IMR-90 (cell line): Measurements from ENCODE around the gene CMIP. TPM values are rescaled to one million over a fixed set of nuclear protein-coding genes. Genes with fewer than 3 reads are reported as not detected.

Experiments used
- ATAC-seq: fragments of 200-7000 bp; cut with Tn5 transposase; 2 replicates; pipeline ENCODE4 v1.9.1; 2020; ENCODE audit warnings: low read depth, mild to moderate bottlenecking, moderate library complexity
- BruUV-seq: library from RNA; stranded (reverse); fragments of 400-500 nt; replicated peaks from 2 replicates; lab custom pipeline; 2021; lab: Mats Ljungman, UMichigan
- CTCF ChIA-PET: fragments of 300-600 bp; formaldehyde crosslinking; extraction: SDS; loops from one replicate; lab custom pipeline; 2021; ENCODE audit warnings: antibody characterized with exemption; lab: Yijun Ruan, JAX
- POLR2A ChIA-PET: fragments of 300-600 bp; sonication (Branson Sonifier 250); formaldehyde crosslinking; loops from one replicate; lab custom pipeline; 2022; ENCODE audit warnings: antibody characterized with exemption; ENCODE audit not compliant: unreplicated experiment; lab: Charles Lee
- DNase-seq: peaks from one replicate; pipeline ENCODE4 v3.0.0; 2013
- H2AFZ ChIP-seq: replicated peaks from 2 replicates; pipeline ENCODE3; 2013; ENCODE audit warnings: low read length, mild to moderate bottlenecking; ENCODE audit not compliant: poor library complexity
- H2AK5ac ChIP-seq: 2 replicates; pipeline ENCODE4 v1.6.1; 2013; ENCODE audit warnings: low read depth, low read length, inconsistent platforms
- H2AK9ac ChIP-seq: replicated peaks from 2 replicates; pipeline ENCODE3; 2013; ENCODE audit warnings: mild to moderate bottlenecking, low read depth, low read length, moderate library complexity; ENCODE audit not compliant: poor library complexity
- H2BK120ac ChIP-seq: 2 replicates; pipeline ENCODE4 v1.6.1; 2013; ENCODE audit warnings: low read depth, low read length, inconsistent platforms
- H2BK15ac ChIP-seq: 3 replicates; pipeline ENCODE4 v1.6.1; 2013; ENCODE audit warnings: low read depth, low read length, inconsistent platforms
- H2BK20ac ChIP-seq: 2 replicates; pipeline ENCODE4 v1.6.1; 2013; ENCODE audit warnings: low read depth, mild to moderate bottlenecking, inconsistent platforms, low read length, moderate library complexity
- H2BK5ac ChIP-seq: 2 replicates; pipeline ENCODE4 v1.6.1; 2013; ENCODE audit warnings: mild to moderate bottlenecking, low read depth, low read length, inconsistent platforms; ENCODE audit not compliant: poor library complexity, severe bottlenecking
- H3K14ac ChIP-seq: replicated peaks from 2 replicates; pipeline ENCODE4 v1.6.1; 2013; ENCODE audit warnings: low read depth, low read length, inconsistent platforms
- H3K18ac ChIP-seq: 2 replicates; pipeline ENCODE4 v1.6.1; 2013; ENCODE audit warnings: low read depth, low read length, control low read depth
- H3K23ac ChIP-seq: 2 replicates; pipeline ENCODE4 v1.6.1; 2013; ENCODE audit warnings: low read depth, low read length, inconsistent platforms
- H3K27ac ChIP-seq: 2 replicates; pipeline ENCODE4 v1.5.1; 2013; ENCODE audit warnings: mild to moderate bottlenecking, control low read depth, low read length; ENCODE audit not compliant: insufficient read depth
- H3K27me3 ChIP-seq: 2 replicates; pipeline ENCODE4 v1.6.1; 2013; ENCODE audit warnings: low read length; ENCODE audit not compliant: control insufficient read depth, insufficient read depth
- H3K36me3 ChIP-seq: 2 replicates; pipeline ENCODE4 v1.6.1; 2013; ENCODE audit warnings: low read length, mixed read lengths; ENCODE audit not compliant: control insufficient read depth, insufficient read depth
- H3K4ac ChIP-seq: 2 replicates; pipeline ENCODE4 v1.6.1; 2013; ENCODE audit warnings: low read depth, low read length, inconsistent platforms
- H3K4me1 ChIP-seq: 2 replicates; pipeline ENCODE4 v1.6.1; 2013; ENCODE audit warnings: low read length, mixed read lengths; ENCODE audit not compliant: control insufficient read depth, insufficient read depth
- H3K4me2 ChIP-seq: 2 replicates; pipeline ENCODE4 v1.6.1; 2013; ENCODE audit warnings: low read depth, mild to moderate bottlenecking, control low read depth, low read length, moderate library complexity
- H3K4me3 ChIP-seq: 2 replicates; pipeline ENCODE4 v1.5.1; 2013; ENCODE audit warnings: low read depth, mild to moderate bottlenecking, control low read depth, low read length, moderate library complexity; ENCODE audit not compliant: insufficient read depth
- H3K56ac ChIP-seq: 2 replicates; pipeline ENCODE4 v1.6.1; 2013; ENCODE audit warnings: low read length, inconsistent platforms; ENCODE audit not compliant: insufficient read depth; ENCODE audit errors: extremely low read depth
- H3K79me1 ChIP-seq, 2 experiments: 2 replicates each; pipeline ENCODE4 v1.6.1; 2013; ENCODE audit warnings: low read length in 2 of 2, inconsistent platforms in 1 of 2, low read depth in 1 of 2
- H3K9ac ChIP-seq: 2 replicates; pipeline ENCODE4 v1.6.1; 2013; ENCODE audit warnings: low read depth, low read length, control low read depth
- H3K9me1 ChIP-seq: 2 replicates; pipeline ENCODE4 v1.6.1; 2013; ENCODE audit warnings: low read length, inconsistent platforms; ENCODE audit not compliant: insufficient read depth
- H3K9me3 ChIP-seq: 2 replicates; pipeline ENCODE4 v1.6.1; 2013; ENCODE audit warnings: low read length; ENCODE audit not compliant: control insufficient read depth, insufficient read depth
- H4K20me1 ChIP-seq: 2 replicates; pipeline ENCODE4 v1.6.1; 2013; ENCODE audit warnings: low read length, inconsistent platforms; ENCODE audit not compliant: insufficient read depth
- H4K5ac ChIP-seq: 2 replicates; pipeline ENCODE4 v1.6.1; 2013; ENCODE audit warnings: mild to moderate bottlenecking, low read depth, low read length, control low read depth
- H4K8ac ChIP-seq, 2 experiments: 2 replicates each; pipeline ENCODE4 v1.6.1; 2013; ENCODE audit warnings: low read depth in 2 of 2, low read length in 2 of 2, control low read depth in 1 of 2, inconsistent platforms in 1 of 2
- H4K91ac ChIP-seq: 2 replicates; pipeline ENCODE4 v1.6.1; 2013; ENCODE audit warnings: low read depth, low read length, inconsistent platforms; ENCODE audit not compliant: insufficient read depth
- BHLHE40 ChIP-seq: fragments of 150-350 bp; IDR thresholded peaks from 2 replicates; pipeline ENCODE4 v1.6.1; 2016; ENCODE audit warnings: mild to moderate bottlenecking, low read depth, low read length
- CEBPB ChIP-seq: IDR thresholded peaks from 2 replicates; pipeline ENCODE4 v1.6.1; 2012; ENCODE audit warnings: low read depth, low read length, improper control_type of control experiment
- CHD1 ChIP-seq: IDR thresholded peaks from 2 replicates; pipeline ENCODE4 v1.6.1; 2012; ENCODE audit warnings: low read depth, low read length, improper control_type of control experiment
- FOS ChIP-seq: fragments of 150-350 bp; IDR thresholded peaks from 2 replicates; pipeline ENCODE4 v1.6.1; 2016; ENCODE audit warnings: low read depth, low read length
- MAFK ChIP-seq: IDR thresholded peaks from 2 replicates; pipeline ENCODE4 v1.6.1; 2012; ENCODE audit warnings: low read depth, low read length, improper control_type of control experiment
- MAZ ChIP-seq: IDR thresholded peaks from 2 replicates; pipeline ENCODE4 v1.6.1; 2012; ENCODE audit warnings: low read depth, mild to moderate bottlenecking, low read length, improper control_type of control experiment, moderate library complexity, borderline replicate concordance
- MXI1 ChIP-seq: IDR thresholded peaks from 2 replicates; pipeline ENCODE4 v1.6.1; 2012; ENCODE audit warnings: low read depth, mild to moderate bottlenecking, low read length, moderate library complexity, borderline replicate concordance
- NFE2L2 ChIP-seq: fragments of 150-350 bp; IDR thresholded peaks from 2 replicates; pipeline ENCODE4 v1.6.1; 2016; ENCODE audit warnings: low read depth, mild to moderate bottlenecking, low read length
- POLR2A ChIP-seq: IDR thresholded peaks from 2 replicates; pipeline ENCODE4 v1.6.1; 2012; ENCODE audit warnings: mild to moderate bottlenecking, low read depth, low read length
- RAD21 ChIP-seq: IDR thresholded peaks from 2 replicates; pipeline ENCODE4 v1.6.1; 2012; ENCODE audit warnings: low read length, improper control_type of control experiment
- RCOR1 ChIP-seq: IDR thresholded peaks from 2 replicates; pipeline ENCODE4 v1.6.1; 2012; ENCODE audit warnings: mild to moderate bottlenecking, low read length, improper control_type of control experiment; ENCODE audit not compliant: insufficient replicate concordance
- RFX5 ChIP-seq: IDR thresholded peaks from 2 replicates; pipeline ENCODE4 v1.8.0; 2012; ENCODE audit warnings: low read depth, mild to moderate bottlenecking, low read length, moderate library complexity
- SMC3 ChIP-seq: fragments of 150-350 bp; IDR thresholded peaks from 2 replicates; pipeline ENCODE4 v1.6.1; 2016; ENCODE audit warnings: low read depth, mild to moderate bottlenecking, antibody characterized with exemption, low read length, moderate library complexity
- WGBS, 2 experiments: methylation state at CpG; one replicate each; pipeline versions ENCODE4 v1.1.5 to v1.1.7; 2013; ENCODE audit warnings: missing lambda C conversion rate in 2 of 2; ENCODE audit not compliant: insufficient read length in 1 of 2; ENCODE audit errors: extremely low coverage in 2 of 2; 5-methylcytosine and 5-hydroxymethylcytosine counted together
- dilution Hi-C: fragments of 300-500 bp; cut with HindIII; formaldehyde crosslinking; loops from one replicate; pipeline ENCODE4 v1.14.3; 2018; ENCODE audit warnings: low sequenced_read_pairs; ENCODE audit not compliant: unreplicated experiment
- in situ Hi-C: fragments of 300-500 bp; cut with MboI; formaldehyde crosslinking; loops from 3 replicates; pipeline ENCODE4 v1.14.3; 2019; ENCODE audit warnings: low sequenced_read_pairs, inconsistent platforms, mixed read lengths
- intact Hi-C: fragments of 100-400 bp; cut with micrococcal nuclease; formaldehyde crosslinking; loops from 2 replicates; pipeline ENCODE4 v1.10.0; 2022
- polyA plus RNA-seq, 3 experiments: library from polyadenylated mRNA; depleted of rRNA; stranded (reverse); fragments of >200 nt; gene quantifications; 2 replicates each; pipeline ENCODE4 v1.2.3, GENCODE V29; 2012; ENCODE audit warnings: low replicate concordance in 1 of 3
- total RNA-seq: library from RNA; depleted of rRNA; stranded (reverse); fragments of >200 nt; gene quantifications from 2 replicates; pipeline ENCODE4 v1.2.3, GENCODE V29; 2012
- TF ChIP-seq, protein P1 (sequence below): fragments of 150-350 bp; IDR thresholded peaks from 2 replicates; pipeline ENCODE4 v1.6.1; 2016; ENCODE audit warnings: low read depth, mild to moderate bottlenecking, low read length, moderate library complexity, borderline replicate concordance
- TF ChIP-seq, protein P2 (sequence below): conservative IDR thresholded peaks from 2 replicates; pipeline ENCODE4 v1.5.1; 2012; ENCODE audit warnings: mild to moderate bottlenecking, low read depth, low read length, improper control_type of control experiment
- TF ChIP-seq, protein P3 (sequence below): fragments of 150-350 bp; IDR thresholded peaks from 2 replicates; pipeline ENCODE4 v1.6.1; 2017; ENCODE audit warnings: mild to moderate bottlenecking, antibody characterized with exemption, low read length, low read depth

CMIP gene
- total and polyA plus RNA-seq, 2 of the 4 experiments (the other 2 are of a cell fraction), result 3.2 to 11.6 TPM

DNA sequence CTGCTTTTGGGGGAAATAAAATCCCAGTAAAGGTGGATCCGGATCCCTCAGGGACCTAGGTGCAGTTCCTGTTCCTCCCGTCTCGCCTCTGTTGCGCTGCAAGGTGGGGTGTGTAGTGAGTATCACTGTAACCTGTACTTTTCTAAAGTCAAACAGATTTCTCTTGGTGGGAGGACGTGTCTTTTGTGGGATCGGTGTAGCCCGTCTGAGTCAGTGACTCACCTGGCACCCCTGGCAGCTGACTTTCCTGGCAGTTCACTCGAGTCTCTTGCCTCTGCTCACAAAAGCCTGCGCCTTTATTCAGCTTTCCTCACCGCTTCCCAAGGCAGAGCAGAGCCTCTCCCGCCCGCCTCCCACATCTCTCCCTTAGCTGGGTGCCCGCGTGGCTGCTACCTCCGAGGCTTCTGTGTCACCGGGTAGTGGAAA lies 85.7 kb downstream of the CMIP start:
- no peak overlapping the region for H3K4me2 ChIP-seq
- peaks cover 13% of the 10 kb centered on the region for H3K4me1 ChIP-seq
- in situ Hi-C loops (no loop called here), dilution Hi-C loops (no loop called here), intact Hi-C loops (no loop called here)
- no peak for DNase-seq
- H2BK120ac ChIP-seq, result no peak overlapping the region
- no peak for ATAC-seq
- no peak overlapping the region for H3K14ac ChIP-seq
- H3K27ac ChIP-seq, result no peak overlapping the region
- 95% methylated on average over 6 of the region's 16 CpGs; no CpG with 5 or more reads in 1 of the 2 experiments for WGBS, 2 experiments
- no peak overlapping the region for H2AFZ ChIP-seq
- no peak overlapping the region for H2AK9ac ChIP-seq
- no peak overlapping the region for H3K23ac ChIP-seq
- no peaks in the 10 kb centered on the region for H3K9me3 ChIP-seq
- ChIA-PET CTCF (no interaction called here), POLR2A (no interaction called here)
- no peak overlapping the region for H4K8ac ChIP-seq
- no peak overlapping the region for H2BK20ac ChIP-seq
- BruUV-seq, result no TSS peak
- no peak overlapping the region for H3K18ac ChIP-seq
- no peak overlapping the region for H3K56ac ChIP-seq
- H4K20me1 ChIP-seq, result peaks cover 71% of the 10 kb centered on the region
- no peak for TF ChIP-seq BHLHE40
- TF ChIP-seq MAZ, result no peak
- TF ChIP-seq NFE2L2, result no peak
- TF ChIP-seq, protein P1, sequence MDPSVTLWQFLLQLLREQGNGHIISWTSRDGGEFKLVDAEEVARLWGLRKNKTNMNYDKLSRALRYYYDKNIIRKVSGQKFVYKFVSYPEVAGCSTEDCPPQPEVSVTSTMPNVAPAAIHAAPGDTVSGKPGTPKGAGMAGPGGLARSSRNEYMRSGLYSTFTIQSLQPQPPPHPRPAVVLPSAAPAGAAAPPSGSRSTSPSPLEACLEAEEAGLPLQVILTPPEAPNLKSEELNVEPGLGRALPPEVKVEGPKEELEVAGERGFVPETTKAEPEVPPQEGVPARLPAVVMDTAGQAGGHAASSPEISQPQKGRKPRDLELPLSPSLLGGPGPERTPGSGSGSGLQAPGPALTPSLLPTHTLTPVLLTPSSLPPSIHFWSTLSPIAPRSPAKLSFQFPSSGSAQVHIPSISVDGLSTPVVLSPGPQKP, result no peak
- no peak for TF ChIP-seq RAD21
- TF ChIP-seq CHD1, result no peak
- TF ChIP-seq, protein P2, sequence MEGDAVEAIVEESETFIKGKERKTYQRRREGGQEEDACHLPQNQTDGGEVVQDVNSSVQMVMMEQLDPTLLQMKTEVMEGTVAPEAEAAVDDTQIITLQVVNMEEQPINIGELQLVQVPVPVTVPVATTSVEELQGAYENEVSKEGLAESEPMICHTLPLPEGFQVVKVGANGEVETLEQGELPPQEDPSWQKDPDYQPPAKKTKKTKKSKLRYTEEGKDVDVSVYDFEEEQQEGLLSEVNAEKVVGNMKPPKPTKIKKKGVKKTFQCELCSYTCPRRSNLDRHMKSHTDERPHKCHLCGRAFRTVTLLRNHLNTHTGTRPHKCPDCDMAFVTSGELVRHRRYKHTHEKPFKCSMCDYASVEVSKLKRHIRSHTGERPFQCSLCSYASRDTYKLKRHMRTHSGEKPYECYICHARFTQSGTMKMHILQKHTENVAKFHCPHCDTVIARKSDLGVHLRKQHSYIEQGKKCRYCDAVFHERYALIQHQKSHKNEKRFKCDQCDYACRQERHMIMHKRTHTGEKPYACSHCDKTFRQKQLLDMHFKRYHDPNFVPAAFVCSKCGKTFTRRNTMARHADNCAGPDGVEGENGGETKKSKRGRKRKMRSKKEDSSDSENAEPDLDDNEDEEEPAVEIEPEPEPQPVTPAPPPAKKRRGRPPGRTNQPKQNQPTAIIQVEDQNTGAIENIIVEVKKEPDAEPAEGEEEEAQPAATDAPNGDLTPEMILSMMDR, result no peak
- no peak for TF ChIP-seq FOS
- TF ChIP-seq, protein P3, sequence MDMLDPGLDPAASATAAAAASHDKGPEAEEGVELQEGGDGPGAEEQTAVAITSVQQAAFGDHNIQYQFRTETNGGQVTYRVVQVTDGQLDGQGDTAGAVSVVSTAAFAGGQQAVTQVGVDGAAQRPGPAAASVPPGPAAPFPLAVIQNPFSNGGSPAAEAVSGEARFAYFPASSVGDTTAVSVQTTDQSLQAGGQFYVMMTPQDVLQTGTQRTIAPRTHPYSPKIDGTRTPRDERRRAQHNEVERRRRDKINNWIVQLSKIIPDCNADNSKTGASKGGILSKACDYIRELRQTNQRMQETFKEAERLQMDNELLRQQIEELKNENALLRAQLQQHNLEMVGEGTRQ, result no peak
- no peak for TF ChIP-seq MAFK
- TF ChIP-seq MXI1, result no peak
- TF ChIP-seq POLR2A, result no peak
- no peak for TF ChIP-seq SMC3
- no peak for TF ChIP-seq RCOR1
- TF ChIP-seq CEBPB, result no peak
- no peak for TF ChIP-seq RFX5
- no peaks in the 10 kb centered on the region for H3K27me3 ChIP-seq
- no peak overlapping the region for H4K5ac ChIP-seq
- peaks cover 40 to 80% of the 10 kb centered on the region in 2 experiments for H3K79me1 ChIP-seq
- peaks cover 12% of the 10 kb centered on the region; the same call in 1 of the 2 replicates for H3K9me1 ChIP-seq
- no peak overlapping the region for H2BK5ac ChIP-seq
- no peak overlapping the region for H2AK5ac ChIP-seq
- H3K9ac ChIP-seq, result no peak overlapping the region
- no peaks in the 10 kb centered on the region for H3K36me3 ChIP-seq
- no peak overlapping the region for H3K4me3 ChIP-seq
- H3K4ac ChIP-seq, result no peak overlapping the region
- no peak overlapping the region for H4K91ac ChIP-seq
- no peak overlapping the region for H2BK15ac ChIP-seq
